Sigmoid colon (tissue), 7 donors: ENCODE results near the gene CACNG1. TPM values are rescaled to one million over a fixed set of nuclear protein-coding genes. Genes with fewer than 3 reads are reported as not detected.

ENCODE experiments used
- DNase-seq: peaks from one replicate; pipeline ENCODE4 v3.0.0-alpha.2; 2019
- H3K27ac ChIP-seq, 4 donors: fragments of 200-600 bp; sonication (generic); one replicate each; pipeline ENCODE4 v1.5.1; 2016 to 2019; ENCODE audit warnings: mild to moderate bottlenecking in 1 of 4
- H3K27me3 ChIP-seq, 3 donors: fragments of 200-600 bp; sonication (generic); one replicate each; pipeline ENCODE4 v1.5.1; 2019; ENCODE audit warnings: mild to moderate bottlenecking in 1 of 3
- H3K36me3 ChIP-seq, 4 donors: fragments of 200-600 bp; sonication (generic); one replicate each; pipeline ENCODE4 v1.5.1; 2016 to 2019
- H3K4me1 ChIP-seq, 4 donors: fragments of 200-600 bp; sonication (generic); one replicate each; pipeline ENCODE4 v1.5.1; 2017 to 2019
- H3K4me3 ChIP-seq, 4 donors: fragments of 200-600 bp; sonication (generic); one replicate each; pipeline ENCODE4 v1.5.1; 2017 to 2019; ENCODE audit warnings: mild to moderate bottlenecking in 2 of 4, moderate library complexity in 1 of 4
- H3K9me3 ChIP-seq, 4 donors: fragments of 200-600 bp in 3 of 4; sonication (generic) in 3 of 4; one replicate each; pipeline versions ENCODE4 v1.5.1 to v1.6.1; 2013 to 2019
- EP300 ChIP-seq, 4 donors: sonication (generic); formaldehyde crosslinking; IDR thresholded peaks; one replicate each; pipeline ENCODE4 v1.6.1; 2017; ENCODE audit warnings: antibody characterized with exemption in 4 of 4
- POLR2A ChIP-seq, 2 donors: fragments of 450-650 bp; IDR thresholded peaks; one replicate each; pipeline ENCODE4 v1.6.1; 2016; ENCODE audit warnings: antibody characterized with exemption in 2 of 2, mild to moderate bottlenecking in 2 of 2, moderate library complexity in 2 of 2
- POLR2AphosphoS5 ChIP-seq, 4 donors: sonication (generic); formaldehyde crosslinking; IDR thresholded peaks; one replicate each; pipeline ENCODE4 v1.6.1; 2017; ENCODE audit warnings: antibody characterized with exemption in 4 of 4
- whole genome bisulfite sequencing, 2 donors: extraction: QIAGEN DNeasy Blood & Tissue Kit; methylation state at CpG; one replicate each; pipeline ENCODE4 v1.1.7; 2013; 5-methylcytosine and 5-hydroxymethylcytosine counted together
- intact Hi-C: fragments of 100-400 bp; cut with DNase I; formaldehyde crosslinking; loops from one replicate; pipeline ENCODE4 v1.15.1; 2023
- polyA plus RNA-seq, 3 donors: library from polyadenylated mRNA; stranded (reverse); fragments of 200-250 nt; gene quantifications; one replicate each; pipeline ENCODE4 v1.2.3, GENCODE V29; 2013
- total RNA-seq, 4 donors: library from RNA; depleted of rRNA; stranded (reverse); fragments of >200 nt; gene quantifications; one replicate each; pipeline ENCODE4 v1.1.0, GENCODE V29; 2016
- TF ChIP-seq, protein P1 (sequence below), 4 experiments: fragments of 450-650 bp in 3 of 4; fragments of 200-600 bp in 1 of 4; IDR thresholded peaks; one replicate each; pipeline ENCODE4 v1.5.1; 2016 to 2019; ENCODE audit warnings: antibody characterized with exemption in 4 of 4, mild to moderate bottlenecking in 3 of 4, moderate library complexity in 2 of 4
- donor health status: healthy with polysubstance abuse.
- donor health status: Bipolar disorder and iron deficiency.
- donor health status: healthy.

Gene CACNG1
- total and polyA plus RNA-seq, 7 donors = not detected

DNA sequence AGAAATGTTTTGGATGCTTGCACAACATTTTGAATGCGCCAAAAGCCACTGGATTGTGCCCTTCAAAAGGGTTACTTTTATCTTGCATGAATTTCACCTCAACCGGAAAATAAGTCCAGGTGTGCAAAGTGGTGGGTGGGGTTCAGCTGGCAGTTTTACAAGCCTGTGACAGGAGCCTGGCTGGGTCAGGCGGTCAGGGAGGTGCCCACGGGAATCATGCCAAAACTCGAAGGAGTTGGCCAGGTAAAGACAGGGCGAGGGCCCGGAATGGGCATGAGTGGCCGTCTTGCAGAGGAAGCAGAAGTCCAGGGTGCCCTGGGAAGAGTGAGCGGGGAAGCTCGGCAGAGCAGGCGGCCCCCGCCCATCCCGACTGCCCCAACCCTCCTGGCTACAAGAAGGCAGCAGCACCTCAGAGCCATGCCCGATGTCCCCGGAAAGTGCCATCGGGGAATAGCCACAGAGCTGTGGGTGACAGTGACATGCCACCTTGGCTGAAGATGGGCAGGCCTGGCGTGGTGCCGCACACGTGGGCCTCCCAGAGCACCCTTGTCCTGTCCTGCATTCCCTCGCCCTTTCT is 19.1 kb upstream of the CACNG1 start:
- no peak for TF ChIP-seq EP300 (IDR thresholded peaks at IDR 0.05)
- TF ChIP-seq, protein P1, sequence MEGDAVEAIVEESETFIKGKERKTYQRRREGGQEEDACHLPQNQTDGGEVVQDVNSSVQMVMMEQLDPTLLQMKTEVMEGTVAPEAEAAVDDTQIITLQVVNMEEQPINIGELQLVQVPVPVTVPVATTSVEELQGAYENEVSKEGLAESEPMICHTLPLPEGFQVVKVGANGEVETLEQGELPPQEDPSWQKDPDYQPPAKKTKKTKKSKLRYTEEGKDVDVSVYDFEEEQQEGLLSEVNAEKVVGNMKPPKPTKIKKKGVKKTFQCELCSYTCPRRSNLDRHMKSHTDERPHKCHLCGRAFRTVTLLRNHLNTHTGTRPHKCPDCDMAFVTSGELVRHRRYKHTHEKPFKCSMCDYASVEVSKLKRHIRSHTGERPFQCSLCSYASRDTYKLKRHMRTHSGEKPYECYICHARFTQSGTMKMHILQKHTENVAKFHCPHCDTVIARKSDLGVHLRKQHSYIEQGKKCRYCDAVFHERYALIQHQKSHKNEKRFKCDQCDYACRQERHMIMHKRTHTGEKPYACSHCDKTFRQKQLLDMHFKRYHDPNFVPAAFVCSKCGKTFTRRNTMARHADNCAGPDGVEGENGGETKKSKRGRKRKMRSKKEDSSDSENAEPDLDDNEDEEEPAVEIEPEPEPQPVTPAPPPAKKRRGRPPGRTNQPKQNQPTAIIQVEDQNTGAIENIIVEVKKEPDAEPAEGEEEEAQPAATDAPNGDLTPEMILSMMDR (IDR thresholded peaks at IDR 0.05) = no peak
- no peak for TF ChIP-seq POLR2A (IDR thresholded peaks at IDR 0.05)
- no peak for TF ChIP-seq POLR2AphosphoS5 (IDR thresholded peaks at IDR 0.05)
- Histone ChIP-seq H3K27ac (no peak overlapping the region), H3K4me3 (no peak overlapping the region), H3K4me1 (no peaks in the 10 kb centered on the region), H3K36me3 (no peaks in the 10 kb centered on the region), H3K9me3 (no peaks in the 10 kb centered on the region), H3K27me3 (no peaks in the 10 kb centered on the region)
- no peak for DNase-seq
- intact Hi-C loops = no loop called here
- 20 to 80% methylated on average over 20 of the region's 20 CpGs for WGBS, 2 donors

GRCh38 chr17:67026341-67026740 is 18.0 kb upstream of the CACNG1 start:
- no peaks in the 10 kb centered on the region for H3K36me3 ChIP-seq
- WGBS, 2 donors = 76 to 88% methylated on average over 2 of the region's 2 CpGs
- no peak overlapping the region for H3K27ac ChIP-seq
- H3K4me3 ChIP-seq = no peak overlapping the region
- intact Hi-C loops = no loop called here
- TF ChIP-seq POLR2AphosphoS5 (IDR thresholded peaks at IDR 0.05) = no peak
- no peak for TF ChIP-seq EP300 (IDR thresholded peaks at IDR 0.05)
- TF ChIP-seq, protein P1 (IDR thresholded peaks at IDR 0.05) = no peak
- no peak for TF ChIP-seq POLR2A (IDR thresholded peaks at IDR 0.05)
- H3K4me1 ChIP-seq = no peaks in the 10 kb centered on the region
- no peak for DNase-seq
- no peaks in the 10 kb centered on the region for H3K9me3 ChIP-seq
- H3K27me3 ChIP-seq = no peaks in the 10 kb centered on the region

- TF ChIP-seq EP300 (IDR thresholded peaks at IDR 0.05) (no peak), POLR2AphosphoS5 (IDR thresholded peaks at IDR 0.05) (no peak), POLR2A (IDR thresholded peaks at IDR 0.05) (no peak)
- TF ChIP-seq, protein P1 (IDR thresholded peaks at IDR 0.05) = no peak
- intact Hi-C loops = no loop called here
- 90% methylated on average over 12 of the region's 12 CpGs for WGBS, 2 donors
Observed at GRCh38 chr17:67027031-67027628, 17.2 kb upstream of the CACNG1 start.

GRCh38 chr17:67030641-67031040 is 13.7 kb upstream of the CACNG1 start:
- Histone ChIP-seq H3K4me3 (no peak overlapping the region), H3K27me3 (no peaks in the 10 kb centered on the region), H3K27ac (no peak overlapping the region), H3K4me1 (no peaks in the 10 kb centered on the region), H3K9me3 (no peaks in the 10 kb centered on the region), H3K36me3 (no peaks in the 10 kb centered on the region)
- no peak for TF ChIP-seq POLR2A (IDR thresholded peaks at IDR 0.05)
- no peak for TF ChIP-seq POLR2AphosphoS5 (IDR thresholded peaks at IDR 0.05)
- TF ChIP-seq EP300 (IDR thresholded peaks at IDR 0.05) = no peak
- TF ChIP-seq, protein P1 (IDR thresholded peaks at IDR 0.05) = no peak
- 91 to 94% methylated on average over 21 of the region's 21 CpGs for WGBS, 2 donors
- no peak for DNase-seq
- intact Hi-C loops = no loop called here

More at GRCh38 chr17:67027031-67027628, 17.2 kb upstream of the CACNG1 start:
- Histone ChIP-seq H3K9me3 (no peaks in the 10 kb centered on the region), H3K36me3 (no peaks in the 10 kb centered on the region), H3K27ac (no peak overlapping the region), H3K4me3 (no peak overlapping the region), H3K27me3 (no peaks in the 10 kb centered on the region), H3K4me1 (no peaks in the 10 kb centered on the region)
- DNase-seq = no peak
